Peyer's patch (tissue), 4 donors: ENCODE results near the gene METTL17.

Experiments used
- CTCF ChIP-seq, 6 experiments: fragments of 450-650 bp in 4 of 6; fragments of 200-600 bp in 2 of 6; sonication (generic) in 1 of 6; IDR thresholded peaks; one replicate each; pipeline ENCODE4 v1.5.1; 2017 to 2019; ENCODE audit warnings: antibody characterized with exemption in 6 of 6, mild to moderate bottlenecking in 3 of 6, moderate library complexity in 1 of 6
- POLR2A ChIP-seq, 2 donors: fragments of 450-650 bp; IDR thresholded peaks; one replicate each; pipeline ENCODE4 v1.5.1; 2017; ENCODE audit warnings: antibody characterized with exemption in 2 of 2, mild to moderate bottlenecking in 2 of 2, moderate library complexity in 2 of 2

DNA sequence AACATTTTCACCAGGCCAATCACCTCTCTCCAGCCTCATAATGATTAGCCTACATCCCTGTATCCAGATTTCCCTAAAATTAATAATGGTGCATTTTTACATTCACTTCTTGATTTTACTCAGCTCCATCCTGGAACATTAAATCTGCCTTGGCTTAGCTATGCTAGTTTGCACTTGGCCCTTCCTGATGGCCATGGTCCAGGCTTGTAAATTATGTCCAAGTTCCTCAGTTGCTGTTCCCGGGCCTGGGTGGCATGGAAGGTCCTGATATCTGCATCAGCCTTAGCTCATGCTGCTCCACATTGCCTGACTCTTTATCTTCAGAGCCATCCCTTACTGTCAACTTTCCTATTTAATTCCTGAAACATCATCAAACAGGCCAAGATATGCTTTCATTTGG, 11.1 kb upstream of the METTL17 start:
- TF ChIP-seq CTCF (IDR thresholded peaks at IDR 0.05) (no peak), POLR2A (IDR thresholded peaks at IDR 0.05) (no peak)
